Suprapubic skin (tissue), 3 donors: Measurements from ENCODE around the gene CCDC158.

Experiments used
- POLR2A ChIP-seq, 2 donors: fragments of 450-650 bp; IDR thresholded peaks; one replicate each; pipeline ENCODE4 v1.6.1; 2017; ENCODE audit warnings: antibody characterized with exemption in 2 of 2, mild to moderate bottlenecking in 2 of 2, moderate library complexity in 2 of 2
- TF ChIP-seq, protein P1 (sequence below), 2 donors: fragments of 200-600 bp in 1 of 2; fragments of 450-650 bp in 1 of 2; sonication (generic) in 1 of 2; IDR thresholded peaks; one replicate each; pipeline ENCODE4 v1.5.1; 2016 to 2019; ENCODE audit warnings: antibody characterized with exemption in 2 of 2, mild to moderate bottlenecking in 1 of 2, moderate library complexity in 1 of 2

DNA sequence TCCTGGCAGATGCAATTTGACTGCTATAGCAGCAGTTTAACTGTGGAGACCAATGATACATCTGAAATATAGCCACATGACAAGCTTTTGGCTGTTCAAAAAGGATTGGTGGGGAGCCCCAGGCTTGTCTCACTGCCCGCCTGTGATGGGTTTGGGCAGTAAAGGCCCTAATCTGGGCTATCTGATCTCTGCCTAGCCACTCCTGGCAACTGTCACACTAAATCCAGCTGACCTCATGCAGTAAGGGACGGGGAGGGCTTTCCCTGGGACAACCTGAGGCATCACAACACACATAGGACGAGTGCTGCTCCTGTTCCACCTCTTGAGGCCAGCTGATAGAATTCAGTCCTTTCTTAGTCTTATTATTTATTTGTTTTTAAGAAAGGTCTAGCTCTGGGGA is 56.2 kb downstream of the CCDC158 start:
- TF ChIP-seq, protein P1, sequence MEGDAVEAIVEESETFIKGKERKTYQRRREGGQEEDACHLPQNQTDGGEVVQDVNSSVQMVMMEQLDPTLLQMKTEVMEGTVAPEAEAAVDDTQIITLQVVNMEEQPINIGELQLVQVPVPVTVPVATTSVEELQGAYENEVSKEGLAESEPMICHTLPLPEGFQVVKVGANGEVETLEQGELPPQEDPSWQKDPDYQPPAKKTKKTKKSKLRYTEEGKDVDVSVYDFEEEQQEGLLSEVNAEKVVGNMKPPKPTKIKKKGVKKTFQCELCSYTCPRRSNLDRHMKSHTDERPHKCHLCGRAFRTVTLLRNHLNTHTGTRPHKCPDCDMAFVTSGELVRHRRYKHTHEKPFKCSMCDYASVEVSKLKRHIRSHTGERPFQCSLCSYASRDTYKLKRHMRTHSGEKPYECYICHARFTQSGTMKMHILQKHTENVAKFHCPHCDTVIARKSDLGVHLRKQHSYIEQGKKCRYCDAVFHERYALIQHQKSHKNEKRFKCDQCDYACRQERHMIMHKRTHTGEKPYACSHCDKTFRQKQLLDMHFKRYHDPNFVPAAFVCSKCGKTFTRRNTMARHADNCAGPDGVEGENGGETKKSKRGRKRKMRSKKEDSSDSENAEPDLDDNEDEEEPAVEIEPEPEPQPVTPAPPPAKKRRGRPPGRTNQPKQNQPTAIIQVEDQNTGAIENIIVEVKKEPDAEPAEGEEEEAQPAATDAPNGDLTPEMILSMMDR (IDR thresholded peaks at IDR 0.05), result no peak
- TF ChIP-seq POLR2A (IDR thresholded peaks at IDR 0.05), result no peak
